Measurements from ENCODE around the gene WBP1. TPM values are rescaled to one million over a fixed set of nuclear protein-coding genes. Genes with fewer than 3 reads are reported as not detected.
"Not testable (repeated sequence)": the region's sequence is repeated elsewhere in the genome, so short reads cannot be mapped to it uniquely, and the experiment has no call there.

Gene WBP1
- total RNA-seq, 2 experiments from 2014 or later, result 32.9 to 35.9 TPM

GRCh38 chr2:74420443-74421103, 37.7 kb upstream of the WBP1 start:
- CTCF ChIA-PET, result interaction anchor here (1.6 to 2.3 kb wide), 4 partner anchors 26 to 62 kb away, joined by 5 to 10 read pairs (median 8); partner anchors contain the start of genes CCDC142, INO80B and TTC31
- peaks cover 21% of the 10 kb centered on the region for H3K4me1 Mint-ChIP-seq (ENCODE audit: low read depth)
- not testable (repeated sequence) for H3K27me3 Mint-ChIP-seq, H3K9me3 Mint-ChIP-seq, H3K36me3 Mint-ChIP-seq, DNase-seq
- intact Hi-C loops (cut with micrococcal nuclease), result loop anchor here (1.0 kb wide), 1 partner anchor 34 kb away; no protein-coding TSS in a partner anchor
- peak overlapping the region; percentile 95 for H3K4me3 Mint-ChIP-seq
- peak overlapping the region; percentile 92 for H3K27ac Mint-ChIP-seq
- POLR2A ChIA-PET, result interaction anchor here (0.6 to 3.4 kb wide), 7 partner anchors 10 to 52 kb away, joined by 3 to 10 read pairs (median 3); partner anchors contain the start of genes INO80B, MOGS, MRPL53 and WBP1

GRCh38 chr2:74421221-74421870, 36.9 kb upstream of the WBP1 start, which contains the start of the genes C2orf81 and WDR54:
Gene C2orf81 (minus strand): TSS chr2:74421619. CDS start chr2:74421560, 59 bp downstream.
Gene WDR54 (plus strand): TSS chr2:74421730. CDS start chr2:74422154, 424 bp downstream.
- Mint-ChIP-seq H3K36me3 (peaks cover 9% of the 10 kb centered on the region), H3K27me3 (no peaks in the 10 kb centered on the region), H3K4me3 (peak within 1 kb of the TSS; percentile 95), H3K27ac (peak within 1 kb of the TSS; percentile 92), H3K9me3 (no peaks in the 10 kb centered on the region), H3K4me1 (ENCODE audit: low read depth) (peaks cover 21% of the 10 kb centered on the region)
- peak; percentile 96 for DNase-seq
- intact Hi-C loops (cut with micrococcal nuclease), result loop anchor here (1.0 kb wide), 1 partner anchor 33 kb away; no protein-coding TSS in a partner anchor
- POLR2A ChIA-PET, result interaction anchor here (0.6 to 3.4 kb wide), 7 partner anchors 10 to 51 kb away, joined by 3 to 10 read pairs (median 3); partner anchors contain the start of genes INO80B, MOGS, MRPL53 and WBP1
- CTCF ChIA-PET, result interaction anchor here (0.8 to 2.3 kb wide), 6 partner anchors 21 to 166 kb away, joined by 4 to 10 read pairs (median 6); partner anchors contain the start of genes CCDC142, INO80B and TTC31

- ChIA-PET POLR2A (interaction anchor here (3.4 kb wide), 1 partner anchor 31 kb away, joined by 10 read pairs; the partner anchor contains the start of gene INO80B), CTCF (interaction anchor here (1.0 kb wide), 1 partner anchor 17 kb away, joined by 3 read pairs; no protein-coding TSS in a partner anchor)
- Mint-ChIP-seq H3K9me3 (no peaks in the 10 kb centered on the region), H3K4me1 (ENCODE audit: low read depth) (peaks cover 21% of the 10 kb centered on the region), H3K27ac (no peak overlapping the region), H3K36me3 (peaks cover 14% of the 10 kb centered on the region), H3K4me3 (peak overlapping the region; percentile 95), H3K27me3 (no peaks in the 10 kb centered on the region)
- no peak for DNase-seq
- intact Hi-C loops (cut with micrococcal nuclease), result no loop called here
Measured at GRCh38 chr2:74423231-74424095, 34.8 kb upstream of the WBP1 start.

GRCh38 chr2:74424139-74424992, 33.9 kb upstream of the WBP1 start:
- H3K4me3 Mint-ChIP-seq, result no peak overlapping the region
- POLR2A ChIA-PET, result no interaction called here
- H3K4me1 Mint-ChIP-seq (ENCODE audit: low read depth), result peaks cover 21% of the 10 kb centered on the region
- H3K36me3 Mint-ChIP-seq, result peaks cover 14% of the 10 kb centered on the region
- intact Hi-C loops (cut with micrococcal nuclease), result no loop called here
- no peak overlapping the region for H3K27ac Mint-ChIP-seq
- no peak for DNase-seq
- CTCF ChIA-PET, result interaction anchor here (1.0 kb wide), 1 partner anchor 16 kb away, joined by 3 read pairs; no protein-coding TSS in a partner anchor
- no peaks in the 10 kb centered on the region for H3K27me3 Mint-ChIP-seq
- H3K9me3 Mint-ChIP-seq, result no peaks in the 10 kb centered on the region

- H3K4me3 Mint-ChIP-seq, result no peak overlapping the region
- H3K27ac Mint-ChIP-seq, result no peak overlapping the region
- no peaks in the 10 kb centered on the region for H3K9me3 Mint-ChIP-seq
- intact Hi-C loops (cut with micrococcal nuclease), result no loop called here
- DNase-seq, result no peak
- H3K36me3 Mint-ChIP-seq, result peaks cover 14% of the 10 kb centered on the region
- CTCF ChIA-PET, result no interaction called here
- H3K4me1 Mint-ChIP-seq (ENCODE audit: low read depth), result peaks cover 21% of the 10 kb centered on the region
- POLR2A ChIA-PET, result no interaction called here
- H3K27me3 Mint-ChIP-seq, result no peaks in the 10 kb centered on the region
Measured at GRCh38 chr2:74424995-74425406, 33.2 kb upstream of the WBP1 start.

GRCh38 chr2:74425523-74425922, 32.7 kb upstream of the WBP1 start:
- no peak for DNase-seq
- Mint-ChIP-seq H3K9me3 (no peaks in the 10 kb centered on the region), H3K27me3 (no peaks in the 10 kb centered on the region), H3K27ac (no peak overlapping the region), H3K4me1 (ENCODE audit: low read depth) (peaks cover 16% of the 10 kb centered on the region), H3K4me3 (no peak overlapping the region), H3K36me3 (peaks cover 14% of the 10 kb centered on the region)
- ChIA-PET POLR2A (no interaction called here), CTCF (no interaction called here)
- intact Hi-C loops (cut with micrococcal nuclease), result no loop called here

- H3K27ac Mint-ChIP-seq, result no peak overlapping the region
- POLR2A ChIA-PET, result no interaction called here
- H3K4me3 Mint-ChIP-seq, result no peak overlapping the region
- peaks cover 11% of the 10 kb centered on the region for H3K4me1 Mint-ChIP-seq (ENCODE audit: low read depth)
- intact Hi-C loops (cut with micrococcal nuclease), result no loop called here
- CTCF ChIA-PET, result no interaction called here
- H3K36me3 Mint-ChIP-seq, result peaks cover 14% of the 10 kb centered on the region
- H3K9me3 Mint-ChIP-seq, result no peaks in the 10 kb centered on the region
- DNase-seq, result no peak
- no peaks in the 10 kb centered on the region for H3K27me3 Mint-ChIP-seq
Measured at GRCh38 chr2:74426181-74426758, 32.0 kb upstream of the WBP1 start.

- peak overlapping the region; percentile 5 for H3K27ac Mint-ChIP-seq
- CTCF ChIA-PET, result no interaction called here
- intact Hi-C loops (cut with micrococcal nuclease), result no loop called here
Measured at GRCh38 chr2:74427551-74427950, 30.7 kb upstream of the WBP1 start.

GRCh38 chr2:74428675-74429074, 29.6 kb upstream of the WBP1 start:
- no peak for DNase-seq
- intact Hi-C loops (cut with micrococcal nuclease), result no loop called here
- peaks cover 14% of the 10 kb centered on the region for H3K36me3 Mint-ChIP-seq
- no peak overlapping the region for H3K27ac Mint-ChIP-seq
- no peaks in the 10 kb centered on the region for H3K27me3 Mint-ChIP-seq
- no peak overlapping the region for H3K4me3 Mint-ChIP-seq
- H3K4me1 Mint-ChIP-seq (ENCODE audit: low read depth), result no peaks in the 10 kb centered on the region
- ChIA-PET POLR2A (no interaction called here), CTCF (no interaction called here)
- H3K9me3 Mint-ChIP-seq, result no peaks in the 10 kb centered on the region

More at GRCh38 chr2:74427551-74427950, 30.7 kb upstream of the WBP1 start:
- Mint-ChIP-seq H3K4me3 (no peak overlapping the region), H3K4me1 (ENCODE audit: low read depth) (peaks cover 8% of the 10 kb centered on the region), H3K36me3 (peaks cover 14% of the 10 kb centered on the region), H3K9me3 (no peaks in the 10 kb centered on the region), H3K27me3 (no peaks in the 10 kb centered on the region)
- no peak for DNase-seq
- POLR2A ChIA-PET, result no interaction called here

- no peak for DNase-seq
- H3K9me3 Mint-ChIP-seq, result no peaks in the 10 kb centered on the region
- H3K27ac Mint-ChIP-seq, result no peak overlapping the region
- H3K27me3 Mint-ChIP-seq, result no peaks in the 10 kb centered on the region
- intact Hi-C loops (cut with micrococcal nuclease), result no loop called here
- CTCF ChIA-PET, result no interaction called here
- POLR2A ChIA-PET, result interaction anchor here (0.5 kb wide), 1 partner anchor 201 kb away, joined by 3 read pairs; no protein-coding TSS in a partner anchor
- no peaks in the 10 kb centered on the region for H3K4me1 Mint-ChIP-seq (ENCODE audit: low read depth)
- no peak overlapping the region for H3K4me3 Mint-ChIP-seq
- peaks cover 14% of the 10 kb centered on the region for H3K36me3 Mint-ChIP-seq
Measured at GRCh38 chr2:74429487-74430451, 28.5 kb upstream of the WBP1 start.
